Measurements from ENCODE around the gene TIGD3.

The TIGD3 gene

DNA sequence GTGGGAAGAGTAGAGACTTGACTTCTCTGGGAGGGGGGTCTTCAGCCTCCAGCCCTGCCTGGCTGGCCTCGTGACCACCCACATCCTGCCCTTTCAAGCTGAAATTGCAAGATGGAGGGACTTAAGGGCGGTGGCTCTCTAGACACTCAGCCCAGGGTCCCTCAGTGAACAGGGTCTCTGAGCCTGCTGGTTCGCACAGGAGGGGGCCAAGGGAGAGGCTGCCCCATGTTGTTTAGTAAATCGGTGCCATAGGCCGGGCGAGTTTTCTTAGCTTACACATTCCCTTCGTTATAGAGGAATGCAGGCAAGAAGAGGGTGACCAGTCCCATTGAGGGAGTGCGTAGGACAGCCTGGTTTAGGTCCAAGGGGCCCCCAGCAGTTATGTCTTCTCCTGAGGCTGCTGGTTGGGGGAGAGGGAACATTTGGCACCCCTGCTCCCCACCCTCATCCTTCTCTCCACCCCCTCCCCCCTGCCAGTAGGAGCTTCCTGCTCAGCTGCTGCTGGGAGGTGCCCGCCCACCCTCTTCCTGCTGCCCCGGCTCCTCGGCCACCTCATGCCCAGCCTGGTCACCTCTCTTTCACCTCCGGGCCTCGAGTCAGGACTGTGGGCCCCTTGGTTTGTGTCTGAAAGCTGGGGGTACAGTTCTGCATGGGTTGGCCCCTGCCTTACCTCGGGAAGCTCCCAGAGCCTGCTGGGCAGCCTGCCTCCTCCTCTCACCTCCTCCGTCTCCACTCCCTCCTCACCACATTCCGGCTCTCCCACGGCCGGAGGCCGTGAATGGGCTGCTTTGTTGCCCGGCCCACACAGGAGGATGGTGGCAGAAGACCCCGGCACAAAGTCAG is 35.8 kb downstream of the TIGD3 start:
- no peak for DNase-seq (ENCODE audit: low read depth)

GRCh38 chr11:65390996-65391395 is 36.4 kb downstream of the TIGD3 start:
- DNase-seq (ENCODE audit: low read depth) = no peak

GRCh38 chr11:65392186-65392829 is 37.8 kb downstream of the TIGD3 start:
- no peak for DNase-seq (ENCODE audit: low read depth)

- DNase-seq (ENCODE audit: low read depth) = no peak
Observed at GRCh38 chr11:65392899-65393298, 38.3 kb downstream of the TIGD3 start.

DNA sequence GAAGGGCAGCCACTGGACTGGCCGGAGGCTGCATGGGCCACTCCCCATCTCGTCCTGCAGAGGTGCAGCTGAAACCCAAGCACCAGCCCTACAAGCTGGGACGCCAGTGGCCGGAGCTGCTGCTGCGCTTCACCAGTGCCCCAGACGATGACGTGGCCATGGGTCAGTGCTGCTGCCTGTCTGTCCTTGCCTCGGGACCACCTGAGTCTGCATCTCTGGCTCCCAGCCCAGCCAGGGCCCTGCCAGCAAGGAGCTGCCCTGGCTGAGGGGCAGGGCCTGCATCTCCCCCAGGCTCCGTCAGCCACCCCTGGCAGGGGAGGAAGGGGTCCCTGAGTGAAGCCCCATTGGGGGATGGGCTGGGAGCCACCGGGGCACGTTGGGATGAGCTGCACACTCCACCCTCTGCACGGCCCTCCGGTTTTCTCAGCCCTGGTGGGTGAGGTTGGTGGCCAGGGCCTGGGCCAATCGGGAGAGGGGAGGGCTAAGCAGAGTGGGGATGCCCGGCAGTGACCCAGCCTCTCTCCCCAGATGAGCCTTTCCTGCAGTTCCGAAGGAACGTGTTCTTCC is 39.0 kb downstream of the TIGD3 start:
- no peak for DNase-seq (ENCODE audit: low read depth)

GRCh38 chr11:65394125-65394536 is 39.6 kb downstream of the TIGD3 start:
- DNase-seq (ENCODE audit: low read depth) = no peak

GRCh38 chr11:65395961-65396530 is 41.5 kb downstream of the TIGD3 start:
- no peak for DNase-seq (ENCODE audit: low read depth)

DNA sequence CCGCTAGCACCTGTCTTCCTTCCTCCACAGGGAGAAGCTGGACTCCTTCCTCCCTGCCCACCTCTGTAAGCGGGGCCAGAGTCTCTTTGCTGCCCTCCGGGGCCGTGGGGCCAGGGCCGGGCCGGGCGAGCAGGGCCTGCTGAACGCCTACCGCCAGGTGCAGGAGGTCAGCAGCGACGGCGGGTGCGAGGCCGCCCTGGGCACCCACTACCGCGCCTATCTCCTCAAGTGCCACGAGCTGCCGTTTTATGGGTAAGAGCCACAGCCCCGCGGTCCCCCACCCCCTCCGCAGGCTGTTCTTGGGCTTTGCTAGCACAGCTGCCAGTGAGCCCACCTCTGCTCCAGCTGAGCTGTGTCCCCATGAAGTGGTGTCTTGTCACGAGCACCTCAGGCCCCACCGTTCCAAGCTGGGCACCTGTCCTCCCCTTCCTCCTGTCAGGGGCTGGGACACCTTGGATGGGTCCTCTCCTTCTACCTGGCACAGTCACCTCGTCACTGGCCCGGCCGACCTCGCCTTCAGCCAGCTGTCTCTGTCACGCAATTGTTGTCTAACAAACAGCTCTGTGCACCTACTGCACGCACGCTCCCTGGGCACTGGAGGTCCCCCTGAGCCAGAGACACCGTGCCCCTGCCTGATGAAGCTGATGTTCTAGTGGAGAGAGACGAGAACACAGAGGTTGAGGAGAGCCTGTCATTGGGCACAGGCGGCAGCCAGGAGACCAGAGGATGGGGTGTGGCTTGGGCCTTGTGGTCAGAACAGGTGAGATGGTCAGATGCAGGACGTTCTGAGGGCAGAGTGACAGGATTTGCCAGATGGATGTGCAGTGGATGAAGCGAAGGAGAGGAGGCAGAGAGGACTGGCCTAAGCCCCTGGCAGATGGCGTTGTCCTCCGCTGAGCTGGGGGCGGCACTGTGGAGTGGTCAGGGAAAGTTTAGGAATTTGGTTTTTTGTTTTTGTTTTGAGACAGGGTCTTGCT is 42.5 kb downstream of the TIGD3 start:
- DNase-seq (ENCODE audit: low read depth) = no peak

GRCh38 chr11:65398362-65398910 is 43.9 kb downstream of the TIGD3 start:
- DNase-seq (ENCODE audit: low read depth) = no peak

DNA sequence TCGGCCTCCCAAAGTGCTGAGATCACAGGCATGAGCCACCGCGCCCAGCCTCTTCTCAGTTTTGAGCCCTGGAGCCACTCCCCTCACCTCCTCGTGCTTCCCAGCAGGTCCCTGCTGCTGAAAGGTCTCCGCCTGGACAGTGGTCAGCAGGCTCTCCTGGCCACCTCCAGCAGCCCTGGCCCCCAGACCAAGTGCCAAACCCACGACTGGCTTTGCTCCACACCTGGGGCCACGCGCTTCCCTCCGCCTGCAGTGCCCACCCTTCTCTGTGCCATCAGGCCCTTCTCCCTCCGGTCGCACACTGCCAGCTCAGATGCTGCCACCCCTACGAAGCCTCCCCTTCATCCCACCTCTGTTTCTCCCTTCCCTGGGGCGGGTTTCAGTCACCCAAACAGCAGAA is 44.7 kb downstream of the TIGD3 start:
- no peak for DNase-seq (ENCODE audit: low read depth)

- no peak for DNase-seq (ENCODE audit: low read depth)
Observed at GRCh38 chr11:65399845-65400244, 45.3 kb downstream of the TIGD3 start.

GRCh38 chr11:65400307-65401072 is 45.9 kb downstream of the TIGD3 start:
- DNase-seq (ENCODE audit: low read depth) = no peak

DNA sequence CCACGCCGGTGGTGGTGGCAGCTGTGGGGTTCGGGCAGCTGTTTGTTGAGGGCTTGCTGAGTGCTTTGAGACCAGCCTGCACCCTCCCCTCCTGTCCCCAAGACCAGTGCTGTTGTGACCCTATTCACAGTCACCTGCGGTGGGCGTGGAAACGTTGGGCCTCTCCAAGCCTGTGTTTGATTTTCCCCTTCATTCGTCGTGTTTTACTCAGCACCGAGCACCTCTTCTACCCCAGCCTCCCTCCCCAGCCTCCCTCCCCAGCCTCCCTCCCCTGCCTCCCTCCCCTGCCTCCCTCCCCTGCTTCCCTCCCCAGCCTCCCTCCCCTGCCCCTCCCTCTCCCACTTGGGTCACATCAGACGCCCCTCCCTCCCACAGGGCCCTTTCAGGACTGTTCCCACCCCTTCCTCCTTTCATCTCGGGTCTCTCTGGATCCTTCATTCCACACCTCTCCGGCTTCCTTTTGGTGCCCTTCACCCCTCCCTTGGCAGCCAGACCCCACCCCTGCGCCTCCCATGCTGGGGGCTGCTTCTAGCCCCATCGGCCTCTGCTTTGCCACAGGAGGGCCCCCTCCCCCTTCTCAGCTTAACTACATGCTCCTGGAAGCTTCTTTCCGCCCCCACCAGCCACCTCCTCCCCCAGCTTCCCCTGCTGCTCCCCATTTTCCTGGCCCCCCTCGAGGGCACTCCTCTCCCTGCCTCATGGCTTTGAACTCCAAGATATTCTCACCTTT is 46.7 kb downstream of the TIGD3 start:
- DNase-seq (ENCODE audit: low read depth) = no peak

DNA sequence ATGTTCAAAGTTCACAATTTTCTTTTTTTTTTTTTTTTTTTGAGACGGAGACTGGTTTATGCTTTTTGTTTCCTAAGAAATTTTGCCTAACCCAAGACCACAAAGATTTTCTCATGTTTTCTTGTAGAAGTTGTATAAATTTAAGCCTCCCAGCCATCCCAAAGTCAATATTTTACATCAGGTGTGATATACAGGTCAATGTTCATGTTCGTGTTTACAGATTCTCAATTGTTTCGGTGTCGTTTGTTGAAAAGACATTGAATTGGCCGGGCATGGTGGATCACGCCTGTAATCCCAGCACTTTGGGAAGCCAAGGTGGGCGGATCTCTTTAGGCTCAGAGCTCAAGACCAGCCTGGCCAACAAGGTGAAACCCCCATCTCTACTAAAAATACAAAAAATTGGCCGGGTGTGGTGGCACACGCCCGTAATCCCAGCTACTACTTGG is 47.3 kb downstream of the TIGD3 start:
- no peak for DNase-seq (ENCODE audit: low read depth)

DNA sequence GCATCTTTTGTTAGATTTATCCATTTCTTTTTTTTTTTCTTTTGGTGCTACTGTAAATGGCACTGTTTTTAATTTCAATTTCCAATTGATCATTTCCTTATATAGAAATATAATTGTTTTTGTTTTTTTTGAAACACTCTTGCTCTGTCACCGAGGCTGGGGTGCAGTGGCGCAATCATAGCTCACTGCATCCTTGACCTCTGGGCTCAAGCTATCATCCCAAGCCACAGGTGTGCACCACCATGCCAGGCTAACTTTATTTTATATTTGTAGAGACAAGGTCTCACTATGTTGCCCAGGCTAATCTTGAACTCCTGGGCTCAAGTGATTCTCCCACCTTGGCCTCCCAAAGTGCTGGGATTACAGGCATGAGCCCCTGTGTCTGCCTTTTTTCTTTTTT is 48.2 kb downstream of the TIGD3 start:
- DNase-seq (ENCODE audit: low read depth) = no peak

DNA sequence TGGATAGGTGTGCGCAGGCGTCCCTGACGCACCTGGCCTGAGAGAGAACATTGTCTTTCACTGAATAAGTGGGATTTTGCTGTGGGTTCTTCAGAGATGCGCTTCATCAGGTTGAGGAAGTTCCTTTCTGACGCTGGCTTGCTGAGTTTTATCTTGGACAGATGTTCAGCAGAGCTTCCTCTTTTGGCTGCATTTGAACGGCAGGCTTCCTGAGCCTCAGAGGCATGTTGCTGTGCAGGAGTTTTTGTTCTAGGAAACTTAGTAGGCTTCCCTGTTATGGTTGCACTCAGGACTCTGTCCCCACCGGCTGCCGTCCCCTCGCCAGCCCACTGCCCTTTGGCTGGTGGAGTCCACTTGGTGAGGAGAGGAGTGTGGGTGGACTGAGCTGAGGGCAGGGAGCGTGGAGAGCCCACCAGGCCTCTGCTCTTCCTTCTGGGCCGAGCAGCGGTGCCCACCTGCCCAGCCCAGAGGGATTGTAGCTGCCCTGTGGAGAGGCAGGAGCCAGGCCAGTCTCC is 49.1 kb downstream of the TIGD3 start:
- no peak for DNase-seq (ENCODE audit: low read depth)

DNA sequence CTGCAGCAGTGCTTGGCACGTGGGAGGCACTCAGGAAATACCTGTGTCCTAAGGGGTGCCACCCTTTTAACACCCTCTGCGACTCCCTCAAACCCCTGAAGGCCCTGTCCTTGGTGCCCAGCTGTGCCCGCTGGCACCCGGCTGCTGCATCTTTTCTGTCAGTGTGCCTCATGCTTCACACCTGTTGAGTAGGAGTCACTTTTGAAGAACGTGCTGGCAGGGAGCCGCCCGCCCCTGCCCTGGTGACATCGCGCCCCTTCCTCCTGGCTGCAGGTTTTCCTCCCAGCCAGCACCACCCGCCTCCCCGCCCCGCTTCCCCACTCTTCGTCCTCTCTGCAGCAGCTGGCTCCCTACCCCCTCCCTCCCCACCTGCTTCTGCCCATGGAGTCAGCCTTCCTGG is 49.7 kb downstream of the TIGD3 start:
- no peak for DNase-seq (ENCODE audit: low read depth)

- no peak for DNase-seq (ENCODE audit: low read depth)
Observed at GRCh38 chr11:65404638-65405339, 50.2 kb downstream of the TIGD3 start.

Measured in activated T-helper 1 cell treated with Interleukin-2 at 50 U/mL for 16 hours (primary cell).